OCI-M2 (cell line): ENCODE measurements around the gene PSEN2.

Experiments
- DNase-seq: peaks from one replicate; lab custom pipeline; 2025; ENCODE audit not compliant: unreplicated experiment; lab: John Stamatoyannopoulos, UW

The PSEN2 gene

DNA sequence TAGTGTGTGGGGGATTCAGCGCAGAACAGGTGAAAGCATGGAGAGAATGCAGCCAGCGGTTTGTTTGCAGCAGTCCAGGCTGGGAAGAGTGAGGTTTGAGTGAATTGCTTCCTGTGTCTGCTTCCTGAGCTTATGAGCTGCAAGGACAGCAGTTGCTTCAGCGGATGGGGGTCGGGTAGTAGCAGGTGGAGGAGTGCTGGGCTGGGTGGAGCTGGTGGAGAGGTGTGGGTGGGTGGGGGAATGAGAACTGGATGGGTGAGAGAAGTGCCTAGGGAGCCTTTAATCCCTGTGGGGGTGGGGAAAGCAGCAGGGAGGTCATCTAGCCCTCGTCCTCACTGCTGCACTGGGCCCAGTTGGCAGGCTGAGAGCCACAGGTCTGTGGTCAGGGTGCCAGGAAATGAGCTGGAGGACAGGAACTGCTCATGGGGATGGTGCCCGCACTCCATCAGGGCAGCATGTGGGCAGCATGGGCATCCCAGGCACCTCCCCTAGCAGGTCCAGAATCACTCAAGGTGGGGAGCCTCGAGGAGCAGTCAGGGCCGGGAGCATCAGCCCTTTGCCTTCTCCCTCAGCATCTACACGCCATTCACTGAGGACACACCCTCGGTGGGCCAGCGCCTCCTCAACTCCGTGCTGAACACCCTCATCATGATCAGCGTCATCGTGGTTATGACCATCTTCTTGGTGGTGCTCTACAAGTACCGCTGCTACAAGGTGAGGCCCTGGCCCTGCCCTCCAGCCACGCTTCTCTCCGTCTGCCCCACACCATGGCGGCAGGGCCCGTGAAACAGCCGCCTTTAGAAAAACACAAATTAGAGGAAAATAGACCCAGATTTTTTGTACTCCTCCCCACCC is 14.8 kb downstream of the PSEN2 start:
- DNase-seq, result no peak

DNA sequence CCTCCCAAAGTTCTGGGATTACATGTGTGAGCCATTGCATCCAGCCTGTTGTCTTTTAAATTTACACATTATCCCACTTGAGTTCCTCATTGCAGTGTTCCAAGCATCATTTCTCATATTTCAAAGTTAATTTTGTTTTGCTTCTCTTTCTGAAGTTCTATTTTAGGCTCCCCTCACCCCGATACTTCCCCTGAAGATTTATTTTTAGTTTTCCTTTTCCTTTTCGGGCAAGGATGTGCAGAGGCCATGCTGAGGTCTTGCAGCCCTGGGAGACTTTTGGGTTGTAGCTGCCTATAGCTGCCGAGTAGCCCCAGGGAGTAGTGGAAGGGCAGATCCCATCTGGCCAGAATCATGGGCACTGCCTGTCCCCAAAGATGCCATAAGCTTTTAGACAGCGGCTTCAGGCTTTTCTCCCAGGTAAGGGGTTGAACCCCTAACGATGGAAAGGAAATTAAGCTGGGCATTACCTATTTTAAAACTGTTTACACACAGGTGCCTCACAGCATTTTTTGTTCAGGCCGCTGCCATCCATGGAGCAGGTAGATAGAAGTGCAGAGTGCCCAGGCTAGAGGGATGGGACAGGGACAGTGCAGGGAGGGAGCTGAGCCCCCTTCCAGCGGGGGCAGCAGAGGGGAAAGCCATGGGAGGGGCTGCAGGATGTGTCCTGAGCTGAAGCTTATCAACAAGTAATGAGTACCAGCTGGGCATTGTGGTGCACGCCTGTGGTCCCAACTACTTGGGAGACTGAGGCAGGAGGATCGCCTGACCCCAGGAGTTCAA is 15.9 kb downstream of the PSEN2 start:
- no peak for DNase-seq

DNA sequence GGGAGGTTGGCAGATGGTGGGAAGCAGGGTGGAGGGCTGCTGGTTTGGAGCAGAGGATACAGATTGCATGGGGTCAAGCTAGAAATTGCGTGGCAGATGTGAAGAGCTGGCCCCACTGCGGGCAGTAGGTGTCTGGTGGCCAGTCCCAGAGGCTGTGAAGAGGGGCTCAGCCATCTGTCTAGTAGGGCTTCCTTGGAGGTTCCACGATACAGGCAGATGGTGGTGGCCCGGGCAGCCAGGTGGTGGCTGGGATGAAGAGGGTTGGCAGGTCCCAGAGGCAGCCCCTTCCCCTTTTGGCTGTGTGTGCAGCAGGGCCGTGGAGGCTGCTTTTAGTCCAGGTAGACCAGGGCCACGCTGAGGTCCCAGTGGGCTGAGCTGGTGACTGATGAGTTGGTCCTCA is 16.6 kb downstream of the PSEN2 start:
- DNase-seq, result no peak

DNA sequence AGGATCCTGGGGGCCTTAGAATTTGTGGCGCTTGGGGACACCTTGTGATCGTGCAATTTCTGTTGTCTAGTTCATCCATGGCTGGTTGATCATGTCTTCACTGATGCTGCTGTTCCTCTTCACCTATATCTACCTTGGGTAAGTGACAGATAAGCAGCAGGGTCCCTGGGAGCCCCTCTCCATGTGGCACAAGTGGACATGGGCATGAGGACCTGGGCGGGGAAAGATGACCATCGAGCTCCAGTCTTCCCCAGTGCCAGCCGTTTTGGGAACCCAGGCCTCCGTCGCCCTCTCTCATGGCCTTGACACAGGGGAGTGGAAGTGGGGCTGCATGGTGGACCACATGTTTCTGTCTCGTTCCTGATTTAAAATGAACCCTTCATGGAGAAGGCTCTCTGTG is 17.6 kb downstream of the PSEN2 start:
- no peak for DNase-seq

DNA sequence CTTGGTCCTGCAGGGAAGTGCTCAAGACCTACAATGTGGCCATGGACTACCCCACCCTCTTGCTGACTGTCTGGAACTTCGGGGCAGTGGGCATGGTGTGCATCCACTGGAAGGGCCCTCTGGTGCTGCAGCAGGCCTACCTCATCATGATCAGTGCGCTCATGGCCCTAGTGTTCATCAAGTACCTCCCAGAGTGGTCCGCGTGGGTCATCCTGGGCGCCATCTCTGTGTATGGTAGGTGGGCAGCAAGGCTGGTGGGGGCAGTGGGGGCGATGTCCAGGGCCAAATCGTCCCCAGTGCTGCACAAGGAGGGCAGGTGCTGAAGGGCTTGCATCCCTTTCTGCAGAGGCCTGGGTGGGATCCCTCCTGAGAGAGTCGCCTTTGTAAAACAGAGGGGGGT is 18.4 kb downstream of the PSEN2 start:
- DNase-seq, result no peak

DNA sequence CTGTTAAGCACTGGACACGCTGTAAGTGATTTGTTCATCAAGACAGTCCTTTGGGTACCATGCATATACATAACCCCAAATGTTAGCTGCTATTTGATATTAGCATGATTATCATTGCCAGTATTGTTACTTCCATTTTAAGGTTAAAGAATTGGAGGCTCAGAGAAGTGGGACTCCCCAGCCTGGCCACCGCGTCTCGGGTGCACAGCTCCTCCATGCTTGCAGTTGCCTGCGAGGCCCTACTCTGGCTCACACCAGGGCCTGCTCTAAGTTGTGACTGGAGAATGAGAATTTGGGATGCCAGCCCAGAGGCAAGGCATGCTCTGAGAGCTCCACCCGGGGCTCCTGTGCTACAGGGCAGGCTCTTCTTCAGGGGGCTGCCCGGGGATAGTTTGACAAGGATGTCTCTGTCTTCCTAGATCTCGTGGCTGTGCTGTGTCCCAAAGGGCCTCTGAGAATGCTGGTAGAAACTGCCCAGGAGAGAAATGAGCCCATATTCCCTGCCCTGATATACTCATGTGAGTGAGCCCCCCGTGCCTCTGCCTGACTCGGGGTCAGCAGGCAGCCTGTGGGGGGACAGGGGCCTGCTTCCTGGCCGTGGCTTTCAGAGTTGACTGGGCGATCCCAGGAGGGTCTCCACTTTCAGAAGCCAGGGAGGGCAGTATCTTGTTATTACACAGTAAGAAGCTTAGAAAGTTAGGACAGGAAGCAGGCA is 19.4 kb downstream of the PSEN2 start:
- DNase-seq, result no peak

DNA sequence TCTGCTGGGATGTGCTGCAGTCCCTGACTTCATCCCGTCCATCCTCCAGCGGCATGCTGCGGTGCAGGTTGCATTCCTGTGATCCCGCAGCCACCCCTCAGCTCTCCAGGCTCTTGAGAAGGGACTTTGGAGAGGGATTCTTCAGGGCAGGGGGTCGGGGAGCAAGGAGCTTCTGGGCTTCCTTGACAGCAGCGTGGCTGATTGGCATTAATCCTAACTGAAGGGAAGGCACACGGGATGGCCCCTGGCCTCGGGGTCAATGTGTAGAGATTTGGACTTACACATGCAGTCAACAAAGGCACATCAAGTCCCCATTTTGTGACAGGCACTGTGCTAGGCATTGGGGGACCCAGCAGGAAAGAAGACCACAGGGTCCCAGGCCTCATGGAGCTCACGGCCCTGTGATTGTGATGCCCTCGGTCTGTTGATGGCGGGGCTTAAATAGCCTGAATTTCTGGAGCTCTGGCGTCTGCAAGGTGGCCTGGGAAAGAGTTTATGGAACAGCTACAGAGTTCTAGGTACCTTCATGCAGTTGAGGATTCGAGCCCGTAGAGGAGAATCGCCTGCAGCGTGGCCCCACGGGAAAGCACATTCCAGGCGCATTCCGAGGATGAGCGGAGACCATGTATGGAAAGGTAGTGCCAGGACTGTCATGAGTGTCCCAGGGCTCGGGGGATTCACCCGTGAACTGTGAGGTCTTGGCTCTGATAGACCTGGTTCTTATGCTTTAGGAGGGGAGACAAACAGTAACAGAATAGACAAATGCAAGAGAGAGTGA is 20.1 kb downstream of the PSEN2 start:
- DNase-seq, result no peak

DNA sequence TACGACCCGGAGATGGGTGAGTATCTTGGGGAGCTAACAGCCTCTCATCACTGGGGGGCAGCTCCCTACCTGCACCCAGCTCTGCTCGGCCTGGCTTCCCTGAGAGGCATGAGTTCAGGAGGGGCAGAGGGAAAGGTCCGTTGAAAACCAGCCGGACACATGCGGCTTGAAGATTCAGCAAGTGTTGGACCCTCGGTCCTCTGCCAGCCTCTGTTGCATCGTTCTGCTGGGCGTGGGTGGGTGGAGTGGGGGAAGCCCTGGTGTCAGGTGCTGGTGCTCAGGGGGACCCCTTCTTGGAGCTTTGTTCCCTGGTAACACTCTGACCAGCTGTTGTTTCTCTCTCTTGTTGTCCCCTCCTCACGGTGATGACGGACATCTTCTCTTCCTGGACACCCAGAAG is 20.9 kb downstream of the PSEN2 start:
- DNase-seq, result no peak

DNA sequence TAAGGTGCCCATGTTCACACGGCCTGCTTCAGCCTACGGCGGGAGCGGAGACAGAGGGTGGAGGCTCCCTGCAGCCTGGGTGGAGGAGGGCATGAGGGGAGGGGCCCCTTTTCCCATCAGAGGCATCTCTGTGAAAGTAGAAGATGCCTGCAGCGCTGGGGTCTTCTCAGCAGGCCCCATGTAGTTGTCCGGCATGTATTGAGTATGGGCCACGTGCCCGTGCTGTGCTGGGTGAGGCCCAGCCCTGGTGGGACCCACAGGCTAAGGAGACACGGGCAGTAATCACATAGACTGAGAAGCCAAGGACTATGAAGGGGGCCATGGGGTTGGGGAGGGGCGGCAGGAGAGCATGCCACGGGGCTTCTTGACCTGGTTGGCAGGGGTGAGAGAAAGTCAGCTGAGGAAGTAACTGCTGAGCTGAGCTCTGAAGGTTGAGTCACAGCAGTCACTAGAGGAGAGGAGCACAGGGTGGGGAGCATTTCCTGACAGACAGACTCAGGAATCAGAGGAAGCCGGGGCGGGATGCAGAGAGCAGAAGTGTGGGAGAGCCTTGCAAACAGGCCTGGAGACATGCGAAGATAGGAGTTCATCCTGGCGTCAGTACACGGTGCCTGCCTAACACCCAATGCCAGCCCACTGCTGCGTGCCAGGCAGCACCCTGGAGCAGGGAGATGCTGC is 21.6 kb downstream of the PSEN2 start:
- no peak for DNase-seq

DNA sequence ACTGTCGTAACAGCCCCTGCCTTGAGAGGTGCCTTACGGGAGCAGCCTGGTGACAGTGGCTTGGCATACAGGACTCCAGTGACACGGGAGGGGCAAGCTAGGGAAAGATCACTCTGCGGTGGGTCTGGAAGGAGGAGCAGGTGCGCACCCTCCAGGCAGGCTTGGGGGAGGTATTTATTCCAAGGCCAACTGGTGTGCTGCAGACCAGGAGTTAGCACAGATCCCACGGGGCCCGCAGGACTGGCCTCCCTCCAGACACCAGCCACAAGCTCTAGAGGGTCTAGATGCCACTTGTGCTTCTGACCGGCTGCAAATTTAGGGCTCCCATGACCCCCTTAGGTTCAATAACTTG is 22.1 kb downstream of the PSEN2 start:
- DNase-seq, result no peak

DNA sequence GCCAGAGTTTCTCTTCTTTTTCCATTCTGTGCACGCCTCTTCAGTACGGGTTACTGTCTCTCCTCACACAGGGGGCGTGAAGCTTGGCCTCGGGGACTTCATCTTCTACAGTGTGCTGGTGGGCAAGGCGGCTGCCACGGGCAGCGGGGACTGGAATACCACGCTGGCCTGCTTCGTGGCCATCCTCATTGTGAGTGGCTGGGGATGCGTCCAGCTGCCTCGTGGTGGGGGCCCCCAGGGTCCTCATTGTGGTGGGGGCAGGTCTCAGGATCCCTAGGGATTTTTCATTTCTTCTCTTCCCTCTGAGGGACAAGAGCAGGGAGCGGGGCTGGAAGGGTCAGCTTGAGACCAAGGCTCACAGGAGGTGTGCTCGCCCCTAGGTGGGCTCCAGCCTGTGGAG is 23.5 kb downstream of the PSEN2 start:
- no peak for DNase-seq

DNA sequence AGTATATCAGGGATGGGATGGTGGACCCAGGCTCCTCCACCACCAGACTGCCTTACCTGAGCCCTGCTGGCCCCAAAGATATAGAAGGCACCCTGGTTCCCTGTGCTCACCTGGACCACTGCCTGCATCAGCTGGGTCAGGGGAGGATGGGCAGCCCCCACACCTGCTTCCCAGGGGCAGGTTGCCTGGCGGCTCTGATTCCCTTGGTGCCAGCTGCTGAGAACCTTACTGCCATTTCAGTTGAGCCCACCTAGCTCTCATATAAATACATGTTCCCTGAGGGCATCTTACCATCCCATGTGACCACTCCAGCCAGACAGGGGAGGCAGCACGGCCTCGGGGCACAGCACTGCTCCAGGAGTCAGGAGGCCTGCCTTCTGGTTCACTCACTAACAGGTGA is 24.4 kb downstream of the PSEN2 start:
- DNase-seq, result no peak

DNA sequence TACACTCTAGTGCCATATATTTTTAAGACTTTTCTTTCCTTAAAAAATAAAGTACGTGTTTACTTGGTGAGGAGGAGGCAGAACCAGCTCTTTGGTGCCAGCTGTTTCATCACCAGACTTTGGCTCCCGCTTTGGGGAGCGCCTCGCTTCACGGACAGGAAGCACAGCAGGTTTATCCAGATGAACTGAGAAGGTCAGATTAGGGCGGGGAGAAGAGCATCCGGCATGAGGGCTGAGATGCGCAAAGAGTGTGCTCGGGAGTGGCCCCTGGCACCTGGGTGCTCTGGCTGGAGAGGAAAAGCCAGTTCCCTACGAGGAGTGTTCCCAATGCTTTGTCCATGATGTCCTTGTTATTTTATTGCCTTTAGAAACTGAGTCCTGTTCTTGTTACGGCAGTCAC is 25.2 kb downstream of the PSEN2 start:
- DNase-seq, result no peak

DNA sequence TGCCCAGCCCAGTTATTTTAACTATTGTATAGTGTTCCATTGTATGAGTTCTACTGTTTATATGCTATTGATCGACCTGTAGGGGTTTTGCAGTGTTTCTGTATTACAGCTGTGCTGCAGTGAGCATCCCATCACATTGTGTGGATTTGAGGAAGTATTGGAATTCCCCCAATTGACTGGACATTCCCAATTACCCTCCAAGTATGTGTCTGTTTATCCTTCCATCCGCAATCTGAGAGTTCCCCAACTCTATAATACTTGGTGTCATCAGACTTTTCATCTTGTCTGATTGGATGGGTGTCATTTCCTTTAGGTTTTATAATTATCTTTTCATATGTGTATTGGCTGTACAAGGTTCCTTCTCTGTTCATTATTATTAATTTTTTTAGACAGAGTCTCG is 27.8 kb downstream of the PSEN2 start:
- no peak for DNase-seq

DNA sequence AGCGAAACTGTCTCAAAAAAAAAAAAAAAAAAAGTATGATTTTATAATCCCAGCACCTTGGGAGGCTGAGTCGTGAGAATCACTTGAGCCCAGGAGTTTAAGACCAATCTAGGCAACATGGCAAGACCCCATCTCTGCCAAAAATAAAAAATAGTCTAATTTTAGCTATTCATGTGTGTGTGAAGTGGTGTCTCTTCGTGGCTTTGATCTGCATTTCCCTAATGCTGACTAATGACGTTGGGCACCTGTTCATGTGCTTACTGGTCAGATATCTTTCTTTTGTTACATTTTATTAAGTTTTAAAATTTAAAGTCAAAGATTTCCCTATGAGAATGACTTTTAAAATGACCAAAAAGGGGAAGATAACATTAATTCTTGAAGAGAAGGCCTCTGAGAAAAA is 31.0 kb downstream of the PSEN2 start:
- DNase-seq, result no peak

DNA sequence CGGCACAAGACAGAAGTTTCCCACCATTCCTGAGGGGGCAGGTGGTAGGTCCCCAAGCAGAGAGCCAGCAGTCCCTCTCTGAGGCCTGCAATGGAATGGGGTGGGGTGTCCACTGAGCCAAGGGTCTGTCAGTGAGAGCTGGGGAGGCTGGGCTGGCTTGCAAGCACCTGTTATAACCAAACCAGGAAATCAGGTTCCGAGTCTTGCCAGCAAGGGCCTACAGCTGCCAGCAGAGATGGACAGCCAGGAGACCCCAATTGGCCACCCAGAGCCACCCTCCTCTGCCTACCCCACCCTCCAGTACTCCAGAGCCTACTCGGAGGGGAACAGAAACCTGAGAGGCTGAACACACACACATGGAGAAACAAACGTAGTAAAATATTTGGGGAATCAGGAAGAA is 32.2 kb downstream of the PSEN2 start:
- DNase-seq, result no peak

DNA sequence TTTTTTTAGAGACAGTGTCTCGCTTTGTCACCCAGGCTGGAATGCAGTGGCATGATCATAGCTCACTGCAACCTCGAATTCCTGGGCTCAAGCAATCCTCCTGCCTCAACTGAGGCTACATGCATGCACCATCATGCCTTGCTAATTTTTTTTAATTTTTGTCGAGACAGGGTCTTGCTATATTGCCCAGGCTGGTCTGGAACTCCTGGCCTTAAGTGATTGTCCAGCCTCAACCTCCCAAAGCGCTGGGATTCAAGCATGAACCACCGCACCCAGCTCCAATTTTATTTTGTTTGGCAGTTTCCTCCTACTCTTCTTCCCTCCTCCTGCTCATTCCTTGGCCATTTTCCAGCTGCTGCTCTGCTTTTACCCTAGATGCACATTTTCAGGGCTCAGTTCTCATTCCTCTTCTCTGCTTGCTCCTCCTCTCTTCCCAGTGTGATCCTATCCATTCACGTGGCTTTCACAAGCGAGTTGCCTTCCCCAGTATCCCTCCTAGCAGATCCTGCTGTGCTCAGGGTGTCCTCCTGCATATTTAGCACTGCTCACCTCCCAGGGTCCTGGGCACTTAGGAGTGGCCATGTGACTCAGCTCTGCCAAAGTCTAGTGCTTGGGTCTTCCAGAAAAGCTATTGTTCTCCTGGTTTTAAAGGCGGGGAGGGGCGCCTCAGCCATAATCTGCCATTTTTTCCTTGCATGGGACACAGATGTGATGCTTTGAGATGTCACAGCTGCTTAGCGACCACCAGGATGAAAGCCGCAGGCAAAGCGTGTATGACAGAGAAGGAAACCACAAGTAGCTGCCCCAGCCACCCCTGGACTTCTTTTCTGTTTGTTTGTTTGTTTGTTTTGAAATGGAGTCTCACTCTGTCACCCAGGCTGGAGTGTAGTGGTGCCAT is 33.7 kb downstream of the PSEN2 start:
- no peak for DNase-seq

DNA sequence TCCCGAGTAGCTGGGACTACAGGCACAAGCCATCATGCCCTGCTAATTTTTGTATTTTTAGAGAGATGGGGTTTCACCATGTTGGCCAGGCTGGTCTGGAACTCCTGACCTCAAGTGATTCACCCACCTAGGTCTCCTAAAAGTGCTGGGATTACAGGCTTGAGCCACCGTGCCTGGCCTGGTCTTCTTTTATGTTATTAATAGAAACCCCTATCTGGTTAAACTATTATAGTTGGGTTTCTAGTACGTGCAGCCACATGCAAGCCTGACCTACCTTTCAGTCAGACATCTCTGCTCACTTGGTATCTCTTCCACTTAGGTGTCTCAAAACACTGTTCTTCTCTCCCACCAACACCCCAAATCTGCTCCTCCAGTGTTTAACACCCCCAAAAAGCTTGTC is 34.4 kb downstream of the PSEN2 start:
- DNase-seq, result no peak

DNA sequence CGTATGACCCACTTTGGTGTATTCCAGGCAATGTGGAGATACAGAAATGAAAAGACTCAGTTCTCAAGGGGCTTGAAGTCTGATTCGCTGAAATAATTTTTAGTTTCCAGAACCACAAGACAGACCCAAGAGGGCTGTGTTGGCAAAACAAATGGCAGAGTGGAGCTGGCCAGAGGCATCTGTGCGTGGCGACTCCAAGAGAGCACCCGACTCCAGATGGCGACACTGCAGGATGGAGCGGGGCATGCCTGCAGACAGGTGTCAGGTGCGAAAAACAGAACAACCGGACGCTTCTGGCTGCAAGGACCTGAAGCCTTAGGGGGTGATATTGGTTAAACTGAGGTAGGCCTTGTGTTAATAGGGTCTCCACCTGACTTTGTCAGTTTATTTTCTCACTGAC is 38.0 kb downstream of the PSEN2 start:
- DNase-seq, result no peak

DNA sequence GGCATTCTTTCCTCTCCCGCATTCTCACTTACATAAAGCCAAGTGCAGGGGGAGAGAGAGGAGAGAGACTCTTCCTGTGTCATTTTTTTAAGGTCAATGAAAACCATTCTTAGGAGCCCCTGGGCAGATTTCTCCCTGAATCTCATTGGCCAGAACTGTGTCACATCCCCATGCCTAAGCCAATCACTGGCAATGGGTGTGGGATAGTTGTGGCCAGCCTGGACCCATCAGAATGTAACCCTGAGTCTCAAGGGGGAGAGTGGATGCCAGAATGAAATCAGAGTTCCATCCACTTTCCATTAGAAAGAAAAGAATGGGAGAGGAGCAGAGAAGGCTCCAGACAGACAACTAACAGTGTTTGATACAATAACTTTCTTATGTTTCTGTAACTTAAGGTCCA is 38.5 kb downstream of the PSEN2 start:
- no peak for DNase-seq
